Coronary artery (tissue), 2 donors: Measurements from ENCODE around the gene PSPN.

ENCODE experiments used
- DNase-seq: peaks from one replicate; pipeline ENCODE4 v3.0.0-alpha.2; 2017; ENCODE audit warnings: low spot score
- H3K27ac ChIP-seq, 2 donors: fragments of 200-600 bp; sonication (generic); one replicate each; pipeline ENCODE4 v1.5.1; 2016 to 2019
- H3K4me3 ChIP-seq: fragments of 200-600 bp; sonication (generic); 2 replicates; pipeline ENCODE4 v1.5.1; 2016; ENCODE audit warnings: mild to moderate bottlenecking, moderate library complexity
- TF ChIP-seq, protein P1 (sequence below): fragments of 200-600 bp; sonication (generic); IDR thresholded peaks from one replicate; pipeline ENCODE4 v1.5.1; 2019; ENCODE audit warnings: antibody characterized with exemption

PSPN gene

GRCh38 chr19:6374711-6375410, 872 bp downstream of the PSPN start:
- no peak for DNase-seq
- no peak overlapping the region for H3K4me3 ChIP-seq
- H3K27ac ChIP-seq = no peak overlapping the region
- TF ChIP-seq, protein P1, sequence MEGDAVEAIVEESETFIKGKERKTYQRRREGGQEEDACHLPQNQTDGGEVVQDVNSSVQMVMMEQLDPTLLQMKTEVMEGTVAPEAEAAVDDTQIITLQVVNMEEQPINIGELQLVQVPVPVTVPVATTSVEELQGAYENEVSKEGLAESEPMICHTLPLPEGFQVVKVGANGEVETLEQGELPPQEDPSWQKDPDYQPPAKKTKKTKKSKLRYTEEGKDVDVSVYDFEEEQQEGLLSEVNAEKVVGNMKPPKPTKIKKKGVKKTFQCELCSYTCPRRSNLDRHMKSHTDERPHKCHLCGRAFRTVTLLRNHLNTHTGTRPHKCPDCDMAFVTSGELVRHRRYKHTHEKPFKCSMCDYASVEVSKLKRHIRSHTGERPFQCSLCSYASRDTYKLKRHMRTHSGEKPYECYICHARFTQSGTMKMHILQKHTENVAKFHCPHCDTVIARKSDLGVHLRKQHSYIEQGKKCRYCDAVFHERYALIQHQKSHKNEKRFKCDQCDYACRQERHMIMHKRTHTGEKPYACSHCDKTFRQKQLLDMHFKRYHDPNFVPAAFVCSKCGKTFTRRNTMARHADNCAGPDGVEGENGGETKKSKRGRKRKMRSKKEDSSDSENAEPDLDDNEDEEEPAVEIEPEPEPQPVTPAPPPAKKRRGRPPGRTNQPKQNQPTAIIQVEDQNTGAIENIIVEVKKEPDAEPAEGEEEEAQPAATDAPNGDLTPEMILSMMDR = no peak

DNA sequence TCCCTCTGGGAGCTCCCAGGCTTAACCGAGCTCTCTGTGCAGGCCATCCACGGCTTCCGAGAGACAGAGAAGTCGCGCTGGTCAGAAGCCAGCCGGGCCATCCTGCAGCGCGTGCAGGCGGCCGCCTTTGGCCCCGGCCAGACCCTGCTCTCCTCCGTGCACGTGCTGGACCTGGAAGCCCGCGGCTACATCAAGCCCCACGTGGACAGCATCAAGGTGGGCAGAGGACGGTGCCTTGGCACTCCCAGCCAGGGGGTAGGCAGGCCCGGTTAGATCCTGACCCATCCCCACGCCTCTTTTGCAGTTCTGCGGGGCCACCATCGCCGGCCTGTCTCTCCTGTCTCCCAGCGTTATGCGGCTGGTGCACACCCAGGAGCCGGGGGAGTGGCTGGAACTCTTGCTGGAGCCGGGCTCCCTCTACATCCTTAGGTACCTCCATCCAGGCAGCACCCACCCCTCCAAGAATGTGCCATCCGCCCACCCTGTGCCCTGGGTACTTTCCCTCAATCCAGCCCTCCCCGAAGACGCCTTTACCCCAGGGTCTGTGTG, 1.5 kb downstream of the PSPN start:
- TF ChIP-seq, protein P1 = no peak
- DNase-seq = no peak
- peak overlapping the region; percentile 95 for H3K4me3 ChIP-seq
- peak overlapping the region in 1 of 2 donors; percentile 100 for H3K27ac ChIP-seq

DNA sequence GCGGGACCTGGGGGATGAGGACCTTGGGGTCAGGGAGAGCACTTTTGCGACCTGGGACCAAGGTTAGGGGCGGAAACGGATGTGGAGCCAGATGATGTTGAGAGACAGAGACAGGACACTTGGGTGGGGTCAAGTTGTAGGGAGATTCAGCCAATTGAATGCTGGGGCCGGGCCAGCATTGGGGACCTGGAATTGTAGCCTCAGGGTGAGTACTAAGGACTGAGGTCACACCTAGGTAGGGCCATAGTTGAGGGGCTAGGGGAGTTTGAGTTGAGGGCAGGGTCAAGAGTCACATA, 2.0 kb downstream of the PSPN start:
- DNase-seq = no peak
- H3K27ac ChIP-seq = peak overlapping the region; percentile 94 to 100
- peak overlapping the region; percentile 95 for H3K4me3 ChIP-seq
- TF ChIP-seq, protein P1 = no peak

DNA sequence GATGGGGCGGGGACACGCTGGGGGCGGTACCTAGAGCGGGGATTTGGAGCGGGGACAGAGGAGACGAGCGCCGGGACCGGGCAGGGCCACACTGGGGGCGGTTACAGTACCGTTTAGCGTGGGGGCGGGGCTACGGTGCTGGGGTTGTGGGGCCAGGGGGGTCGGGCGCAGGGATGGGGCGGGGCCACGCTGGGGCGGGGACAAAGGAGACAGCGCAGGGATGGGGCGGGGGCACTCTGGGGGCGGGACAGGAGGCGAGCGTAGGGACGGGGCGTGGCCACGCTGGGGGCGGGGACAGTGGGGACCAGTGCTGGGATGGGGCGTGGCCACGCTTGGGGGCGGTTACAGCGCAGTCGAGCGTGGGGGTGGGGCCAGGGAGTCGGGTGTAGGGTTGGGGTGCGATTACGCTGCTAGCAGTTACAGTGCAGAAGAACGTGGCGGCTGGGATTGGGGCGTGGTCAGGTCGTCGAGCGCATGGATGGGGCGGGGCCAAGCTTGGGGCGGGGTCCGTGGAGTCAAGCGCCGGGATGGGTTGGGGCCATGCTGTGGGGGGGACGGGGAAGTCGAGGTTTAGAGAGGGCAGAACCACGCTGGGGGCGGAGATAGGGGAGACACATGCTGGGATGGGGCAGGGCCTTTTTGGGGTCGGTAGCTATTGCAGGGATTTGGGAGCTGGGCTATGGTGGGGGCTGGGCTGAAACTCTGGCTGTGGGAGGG, 2.5 kb downstream of the PSPN start:
- peak overlapping the region; percentile 95 for H3K4me3 ChIP-seq
- TF ChIP-seq, protein P1 = no peak
- H3K27ac ChIP-seq = peak overlapping the region; percentile 94 to 100
- DNase-seq = peak; percentile 99

GRCh38 chr19:6372594-6373095, 3.1 kb downstream of the PSPN start, which contains the start of gene ALKBH7:
ALKBH7 (plus strand) TSS chr19:6372794; CDS start chr19:6372821, 27 bp downstream.
- DNase-seq = peak; percentile 99
- TF ChIP-seq, protein P1 = no peak
- peak within 1 kb of the TSS; percentile 94 to 100 for H3K27ac ChIP-seq
- peak within 1 kb of the TSS; percentile 95 for H3K4me3 ChIP-seq

GRCh38 chr19:6364353-6364752, 11.4 kb downstream of the PSPN start:
- H3K27ac ChIP-seq = no peak overlapping the region
- TF ChIP-seq, protein P1 = no peak

More at GRCh38 chr19:6364353-6364752, 11.4 kb downstream of the PSPN start:
- no peak for DNase-seq
- H3K4me3 ChIP-seq = no peak overlapping the region
